GM12872 (cell line): ENCODE data around the gene MYG1.

Experiments
- TF ChIP-seq, protein P1 (sequence below): IDR thresholded peaks from 3 replicates; pipeline ENCODE4 v1.5.1; 2011; ENCODE audit warnings: low read depth, mild to moderate bottlenecking, low read length, moderate library complexity; ENCODE audit not compliant: insufficient read depth

MYG1 gene

GRCh38 chr12:53352331-53353256 is 53.1 kb downstream of the MYG1 start:
- TF ChIP-seq, protein P1, sequence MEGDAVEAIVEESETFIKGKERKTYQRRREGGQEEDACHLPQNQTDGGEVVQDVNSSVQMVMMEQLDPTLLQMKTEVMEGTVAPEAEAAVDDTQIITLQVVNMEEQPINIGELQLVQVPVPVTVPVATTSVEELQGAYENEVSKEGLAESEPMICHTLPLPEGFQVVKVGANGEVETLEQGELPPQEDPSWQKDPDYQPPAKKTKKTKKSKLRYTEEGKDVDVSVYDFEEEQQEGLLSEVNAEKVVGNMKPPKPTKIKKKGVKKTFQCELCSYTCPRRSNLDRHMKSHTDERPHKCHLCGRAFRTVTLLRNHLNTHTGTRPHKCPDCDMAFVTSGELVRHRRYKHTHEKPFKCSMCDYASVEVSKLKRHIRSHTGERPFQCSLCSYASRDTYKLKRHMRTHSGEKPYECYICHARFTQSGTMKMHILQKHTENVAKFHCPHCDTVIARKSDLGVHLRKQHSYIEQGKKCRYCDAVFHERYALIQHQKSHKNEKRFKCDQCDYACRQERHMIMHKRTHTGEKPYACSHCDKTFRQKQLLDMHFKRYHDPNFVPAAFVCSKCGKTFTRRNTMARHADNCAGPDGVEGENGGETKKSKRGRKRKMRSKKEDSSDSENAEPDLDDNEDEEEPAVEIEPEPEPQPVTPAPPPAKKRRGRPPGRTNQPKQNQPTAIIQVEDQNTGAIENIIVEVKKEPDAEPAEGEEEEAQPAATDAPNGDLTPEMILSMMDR: peak; percentile 83

- TF ChIP-seq, protein P1: no peak
These were observed 53.8 kb downstream of the MYG1 start for GRCh38 chr12:53353257-53353655.

DNA sequence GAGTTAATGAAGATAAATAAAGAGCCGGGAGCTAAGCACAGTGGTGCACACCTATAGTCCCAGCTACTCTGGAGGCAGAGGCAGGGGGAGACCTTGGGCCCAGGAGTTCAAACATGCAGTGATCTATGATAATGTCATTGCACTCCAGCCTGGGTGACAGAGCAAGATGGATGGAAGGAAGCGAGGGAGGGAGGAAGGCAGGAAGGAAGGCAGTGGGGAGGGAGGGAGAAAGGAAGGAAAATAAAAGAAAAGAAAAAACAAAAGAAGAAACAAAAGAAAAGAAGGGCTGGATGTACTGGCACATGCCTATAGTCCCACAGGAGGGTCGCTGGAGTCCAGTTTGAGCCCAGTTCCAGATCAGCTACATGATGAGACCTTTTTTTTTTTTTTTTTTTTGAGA is 55.6 kb downstream of the MYG1 start:
- TF ChIP-seq, protein P1: no peak
